IPS DF 6.9 (cell line): ENCODE data around the gene BMPER.

ENCODE experiments used
- DNase-seq: peaks from one replicate; pipeline ENCODE4 v3.0.0-alpha.2; 2013; ENCODE audit warnings: low read depth, low spot score
- H3K27ac ChIP-seq: one replicate; pipeline ENCODE4 v1.5.1; 2013; ENCODE audit warnings: low read length, control low read depth
- H3K27me3 ChIP-seq: 2 replicates; pipeline ENCODE4 v1.6.1; 2013; ENCODE audit warnings: mild to moderate bottlenecking, low read length; ENCODE audit not compliant: control insufficient read depth, insufficient read depth
- H3K36me3 ChIP-seq: 2 replicates; pipeline ENCODE4 v1.6.1; 2013; ENCODE audit warnings: low read length; ENCODE audit not compliant: control insufficient read depth, insufficient read depth
- H3K4me1 ChIP-seq: 2 replicates; pipeline ENCODE4 v1.6.1; 2013; ENCODE audit warnings: low read length; ENCODE audit not compliant: control insufficient read depth, insufficient read depth
- H3K4me3 ChIP-seq: 2 replicates; pipeline ENCODE4 v1.5.1; 2013; ENCODE audit warnings: mild to moderate bottlenecking, low read length
- H3K9me3 ChIP-seq: 2 replicates; pipeline ENCODE4 v1.6.1; 2013; ENCODE audit warnings: low read length, inconsistent platforms; ENCODE audit not compliant: control insufficient read depth, insufficient read depth
- WGBS: extraction: QIAGEN DNeasy Blood & Tissue Kit; methylation state at CpG from one replicate; pipeline ENCODE4 v1.1.7; 2013; ENCODE audit warnings: mixed read lengths, missing lambda C conversion rate; ENCODE audit not compliant: insufficient read length, insufficient coverage; 5-methylcytosine and 5-hydroxymethylcytosine counted together

Gene BMPER

DNA sequence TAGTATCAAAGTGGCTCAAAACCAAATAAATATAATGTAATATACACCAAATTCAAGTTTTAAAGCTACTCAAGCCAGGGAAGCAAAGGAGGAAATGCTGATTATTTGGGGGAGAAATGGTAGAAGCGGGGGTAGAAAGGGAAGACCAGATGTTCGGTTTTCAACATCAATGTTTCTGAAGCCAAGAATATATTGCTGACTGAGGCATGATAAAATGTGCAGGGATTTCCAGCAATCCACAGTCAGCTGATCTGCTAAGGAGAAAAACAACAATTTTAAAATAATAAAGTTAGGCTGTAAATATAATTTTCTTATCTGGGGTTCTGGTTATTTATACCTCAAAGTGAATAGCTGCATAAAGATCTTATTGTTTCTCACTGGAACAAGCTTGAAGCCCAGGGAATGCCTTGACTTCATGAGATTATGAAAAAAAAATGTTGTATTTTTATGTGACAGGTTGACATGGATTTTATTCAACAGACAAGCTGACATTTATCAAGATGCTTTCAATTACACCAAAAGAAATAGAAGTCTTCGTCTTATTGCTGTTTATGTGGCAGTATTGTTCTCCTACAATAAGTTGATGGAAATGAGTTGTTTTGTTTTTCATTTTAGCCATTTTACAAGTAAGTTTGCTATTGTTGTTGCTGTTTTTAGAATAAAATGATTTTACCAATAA is 28.6 kb upstream of the BMPER start:
- no peak for DNase-seq
- Histone ChIP-seq H3K9me3 (no peaks in the 10 kb centered on the region), H3K36me3 (no peaks in the 10 kb centered on the region), H3K27ac (no peak overlapping the region), H3K4me3 (no peak overlapping the region), H3K27me3 (no peaks in the 10 kb centered on the region), H3K4me1 (no peaks in the 10 kb centered on the region)
- WGBS: no CpG with 5 or more reads among the region's 3 CpGs

DNA sequence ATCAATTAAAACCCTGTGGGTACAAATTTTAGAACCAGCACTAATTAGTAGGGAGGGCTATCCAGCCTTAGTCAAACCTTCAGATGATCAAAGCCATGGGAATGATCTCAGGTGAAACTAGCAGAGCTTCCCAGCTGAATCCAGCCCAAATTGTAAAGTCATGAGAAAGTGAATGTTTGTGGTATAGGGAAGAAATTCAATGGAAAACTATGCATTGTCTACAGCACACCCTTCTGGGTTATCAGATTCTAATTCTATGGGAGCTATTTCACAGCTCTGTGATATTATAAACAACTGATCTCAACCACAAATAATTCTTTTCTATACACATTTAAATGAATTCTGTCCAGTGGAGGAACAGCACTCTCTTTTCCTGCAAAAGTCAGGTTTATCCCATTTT is 24.6 kb upstream of the BMPER start:
- no peak overlapping the region for H3K27ac ChIP-seq
- H3K9me3 ChIP-seq: no peaks in the 10 kb centered on the region
- H3K27me3 ChIP-seq: no peaks in the 10 kb centered on the region
- no peak overlapping the region for H3K4me3 ChIP-seq
- H3K36me3 ChIP-seq: no peaks in the 10 kb centered on the region
- no peak for DNase-seq
- H3K4me1 ChIP-seq: peaks cover 2% of the 10 kb centered on the region

DNA sequence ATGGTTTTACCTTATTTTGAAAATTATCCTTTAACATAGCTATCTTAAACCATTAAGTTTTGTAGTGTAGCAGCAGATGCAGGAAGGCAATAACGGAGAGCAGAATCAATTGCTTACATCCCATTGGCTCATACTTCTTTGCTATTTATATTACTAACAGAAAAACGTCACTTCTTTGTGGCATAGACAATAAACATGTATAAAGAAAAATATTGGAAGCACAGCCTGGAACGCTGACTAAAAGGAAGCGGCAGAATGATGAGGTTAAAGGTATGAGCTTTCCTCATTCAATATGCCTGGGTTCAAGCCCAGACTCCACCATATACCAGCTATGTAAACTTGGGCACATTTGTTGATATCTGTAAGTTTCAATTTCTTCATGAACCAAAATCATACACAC is 24.0 kb upstream of the BMPER start:
- Histone ChIP-seq H3K4me1 (peaks cover 2% of the 10 kb centered on the region), H3K36me3 (no peaks in the 10 kb centered on the region), H3K27ac (no peak overlapping the region), H3K4me3 (no peak overlapping the region), H3K27me3 (no peaks in the 10 kb centered on the region), H3K9me3 (no peaks in the 10 kb centered on the region)
- no peak for DNase-seq
- WGBS: no CpG with 5 or more reads among the region's 4 CpGs

DNA sequence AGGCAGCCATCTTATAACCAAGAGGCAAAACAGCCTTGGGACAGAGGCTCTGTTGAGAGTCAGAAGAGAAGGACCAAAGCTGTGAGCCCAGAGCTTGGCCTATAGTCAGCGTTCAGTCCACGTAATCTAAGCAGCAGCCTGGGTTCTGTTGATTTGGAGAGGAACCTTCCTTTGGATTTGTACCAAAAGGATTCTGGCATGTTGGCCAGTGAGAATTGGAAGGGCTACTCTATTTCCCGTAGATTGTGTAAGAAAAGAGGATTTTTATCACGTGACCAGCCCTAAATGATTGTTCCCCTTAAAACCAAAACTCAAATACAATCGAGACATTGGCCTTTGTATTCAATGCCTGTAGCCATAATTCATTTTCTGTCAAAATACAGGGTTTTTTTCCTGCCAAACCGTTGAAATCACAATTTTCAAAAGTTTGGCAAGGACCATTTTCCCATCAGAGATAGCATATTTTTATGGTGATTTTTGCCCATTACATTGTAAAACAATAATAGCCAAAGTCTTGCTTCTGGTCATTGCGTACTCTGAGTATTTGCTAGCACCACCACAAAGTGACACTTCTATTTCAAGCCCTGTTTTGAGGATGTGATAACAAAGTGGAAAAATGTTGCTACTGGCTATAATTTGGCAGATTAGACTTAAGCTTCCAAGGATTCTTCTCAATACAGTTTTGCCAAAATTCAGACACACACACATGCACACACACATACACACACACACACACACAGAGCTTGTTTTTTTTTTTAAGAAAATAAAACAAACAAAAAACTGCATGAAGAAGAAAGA is 23.1 kb upstream of the BMPER start:
- Histone ChIP-seq H3K4me3 (no peak overlapping the region), H3K4me1 (peaks cover 2% of the 10 kb centered on the region), H3K27me3 (no peaks in the 10 kb centered on the region; the same call in 1 of the 2 replicates), H3K36me3 (no peaks in the 10 kb centered on the region), H3K27ac (no peak overlapping the region), H3K9me3 (no peaks in the 10 kb centered on the region)
- no CpG with 5 or more reads among the region's 7 CpGs for WGBS
- no peak for DNase-seq

DNA sequence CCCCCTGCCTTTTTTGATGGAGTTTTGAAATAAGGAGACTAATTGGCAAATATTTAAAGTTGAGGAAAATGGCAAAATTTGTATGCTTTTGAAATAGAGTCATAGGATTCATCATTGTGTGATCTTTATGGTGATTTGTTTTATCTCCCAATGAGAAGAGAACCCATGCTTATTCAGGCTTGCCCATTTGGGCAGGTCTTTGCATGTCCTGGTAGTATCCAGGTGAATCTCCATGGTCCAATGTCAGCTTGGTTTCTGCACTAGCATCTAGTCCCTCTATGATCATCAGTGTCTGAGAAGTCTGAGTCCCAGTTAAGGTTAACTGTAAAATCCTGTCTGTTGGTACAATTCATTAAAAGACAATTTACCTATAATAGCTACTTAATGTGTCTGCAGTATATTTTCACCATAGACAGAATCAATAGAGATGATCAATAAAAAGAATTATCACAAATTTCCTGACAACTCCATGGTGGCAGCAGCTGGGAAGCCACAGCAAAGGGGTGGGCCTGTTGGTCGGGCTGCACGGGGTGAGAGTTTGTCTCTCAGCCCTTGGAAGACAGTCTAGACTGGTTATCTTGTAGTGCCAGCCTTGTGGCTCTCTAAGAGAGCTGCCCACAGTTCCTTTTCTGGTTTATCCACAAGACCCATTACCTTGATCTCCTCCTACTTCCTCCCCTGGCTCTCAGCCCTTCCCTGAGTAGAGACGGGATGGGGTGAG is 22.2 kb upstream of the BMPER start:
- H3K9me3 ChIP-seq: no peaks in the 10 kb centered on the region
- no peaks in the 10 kb centered on the region for H3K36me3 ChIP-seq
- WGBS: no CpG with 5 or more reads among the region's 3 CpGs
- DNase-seq: no peak
- no peak overlapping the region for H3K4me3 ChIP-seq
- peaks cover 2% of the 10 kb centered on the region for H3K4me1 ChIP-seq
- no peak overlapping the region for H3K27ac ChIP-seq
- no peaks in the 10 kb centered on the region; the same call in 1 of the 2 replicates for H3K27me3 ChIP-seq

DNA sequence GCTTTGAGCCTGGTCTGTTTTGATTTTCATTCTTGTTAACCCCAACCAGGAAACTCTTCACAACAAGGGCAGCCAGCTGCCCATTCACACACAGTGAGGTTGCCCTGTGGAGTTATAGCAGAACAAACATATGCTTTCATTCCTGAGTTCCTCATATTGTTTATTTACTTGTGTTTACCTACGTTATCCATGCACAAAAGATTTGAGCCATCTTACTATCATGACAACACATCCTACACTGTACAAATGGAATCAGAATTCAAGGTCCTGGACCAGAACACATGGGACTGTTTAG is 21.7 kb upstream of the BMPER start:
- H3K27me3 ChIP-seq: no peaks in the 10 kb centered on the region; the same call in 1 of the 2 replicates
- no peaks in the 10 kb centered on the region for H3K9me3 ChIP-seq
- no peaks in the 10 kb centered on the region for H3K36me3 ChIP-seq
- no peak overlapping the region for H3K27ac ChIP-seq
- no peak for DNase-seq
- H3K4me3 ChIP-seq: no peak overlapping the region
- no CpG with 5 or more reads among the region's 1 CpG for WGBS
- peaks cover 2% of the 10 kb centered on the region for H3K4me1 ChIP-seq

DNA sequence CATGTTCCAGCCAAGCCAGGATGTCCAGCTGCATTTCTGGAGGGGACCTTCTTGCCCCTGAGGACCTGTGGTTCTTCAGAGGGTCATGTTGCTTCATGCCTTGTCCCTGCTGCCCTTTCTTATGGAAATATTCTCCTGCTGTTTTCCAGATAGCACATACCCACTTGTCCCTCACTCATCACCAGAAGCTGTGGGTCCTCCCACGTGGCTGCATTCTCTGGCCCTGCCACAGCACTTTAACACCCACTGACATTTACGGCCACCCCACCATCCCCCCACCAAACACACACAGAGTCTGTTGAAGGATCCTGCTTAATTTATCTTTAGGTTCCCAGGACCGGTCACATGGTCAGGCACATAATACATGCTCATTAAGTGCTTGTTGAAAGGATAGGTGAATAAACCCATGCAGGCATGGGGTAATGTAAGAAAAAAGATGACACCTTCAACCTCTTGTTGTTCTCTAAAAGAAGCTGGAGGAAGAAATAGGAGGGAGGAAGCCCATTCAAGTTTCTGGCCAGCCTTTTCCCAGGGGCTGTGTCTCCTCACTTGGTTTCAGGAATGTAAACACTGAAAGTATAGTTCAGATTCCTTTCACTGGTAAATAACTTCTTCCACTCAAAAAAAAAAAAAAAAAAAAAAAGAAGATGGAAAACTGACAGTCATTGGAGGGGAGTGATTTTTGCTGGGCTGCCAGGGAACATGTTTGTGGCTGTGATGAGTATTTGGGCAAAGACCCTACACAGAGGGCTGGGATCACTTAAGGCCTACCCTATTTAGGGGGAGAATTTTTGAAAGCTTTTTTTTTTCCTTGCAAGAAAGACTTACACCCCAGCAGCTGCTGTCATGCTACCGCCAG is 19.8 kb upstream of the BMPER start:
- peaks cover 2% of the 10 kb centered on the region for H3K4me1 ChIP-seq
- H3K4me3 ChIP-seq: no peak overlapping the region
- DNase-seq: no peak
- no peaks in the 10 kb centered on the region; the same call in 1 of the 2 replicates for H3K27me3 ChIP-seq
- no peaks in the 10 kb centered on the region for H3K9me3 ChIP-seq
- WGBS: no CpG with 5 or more reads among the region's 4 CpGs
- H3K27ac ChIP-seq: no peak overlapping the region
- H3K36me3 ChIP-seq: no peaks in the 10 kb centered on the region

DNA sequence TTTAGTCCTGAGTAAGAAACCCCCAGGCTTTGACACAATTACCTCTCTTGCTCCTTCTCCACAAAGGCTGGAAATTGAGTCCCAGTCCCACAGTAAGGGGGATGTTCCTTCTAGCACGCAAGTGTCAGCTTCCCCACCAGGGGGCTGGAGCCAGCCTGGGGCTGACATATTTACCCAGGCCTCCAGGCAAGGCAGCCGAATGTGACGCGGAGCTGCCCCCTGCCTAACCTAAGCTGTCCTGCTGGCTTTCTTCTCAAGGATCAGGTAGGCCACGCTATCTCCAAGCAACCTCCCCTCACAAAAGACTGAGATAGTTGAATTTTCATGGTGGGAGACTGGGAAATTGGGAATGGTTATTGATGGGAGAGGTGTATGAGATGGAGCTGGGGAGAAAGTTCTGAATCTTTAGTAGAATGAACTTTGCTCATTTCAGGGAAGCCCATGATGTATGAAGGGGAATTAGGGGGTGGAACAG is 19.2 kb upstream of the BMPER start:
- Histone ChIP-seq H3K27ac (no peak overlapping the region), H3K27me3 (no peaks in the 10 kb centered on the region; the same call in 1 of the 2 replicates), H3K4me3 (no peak overlapping the region), H3K9me3 (no peaks in the 10 kb centered on the region), H3K36me3 (no peaks in the 10 kb centered on the region), H3K4me1 (peaks cover 2% of the 10 kb centered on the region)
- no CpG with 5 or more reads among the region's 5 CpGs for WGBS
- no peak for DNase-seq

DNA sequence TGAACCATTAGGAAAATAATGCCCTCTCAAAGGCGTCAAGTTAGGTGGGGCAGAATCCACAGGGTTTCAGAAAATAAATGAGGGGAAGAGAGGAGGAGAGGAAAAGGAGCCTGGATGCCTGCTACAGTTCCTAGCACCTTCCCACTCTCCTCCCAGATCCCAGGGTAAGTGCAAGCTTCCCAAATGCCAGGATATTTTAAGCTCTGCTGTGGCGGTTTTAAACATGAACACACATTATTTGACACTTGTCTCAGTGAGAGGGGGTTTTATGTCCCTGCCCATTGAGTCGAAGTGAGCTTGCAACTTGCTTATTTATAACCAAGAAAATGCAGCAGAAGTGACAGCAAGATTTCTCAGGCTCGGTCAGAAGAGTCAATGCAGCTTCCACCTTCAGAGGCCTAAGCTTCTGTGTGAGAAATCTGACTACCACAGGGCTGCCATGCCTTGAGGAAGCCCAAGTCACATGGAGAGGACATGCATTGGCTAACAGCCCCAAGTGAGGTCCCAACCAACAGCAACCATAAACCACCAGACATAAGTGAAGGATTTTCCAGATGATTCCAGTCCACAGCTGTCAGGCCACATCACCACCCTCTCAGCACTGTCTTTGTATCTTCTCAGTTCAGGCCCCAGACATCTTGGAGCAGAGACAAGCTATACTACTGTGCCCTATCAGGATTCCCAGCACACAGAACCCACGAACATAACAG is 17.9 kb upstream of the BMPER start:
- no CpG with 5 or more reads among the region's 5 CpGs for WGBS
- no peaks in the 10 kb centered on the region for H3K36me3 ChIP-seq

More for the DNA sequence above, 17.9 kb upstream of the BMPER start:
- H3K4me3 ChIP-seq: no peak overlapping the region
- H3K27ac ChIP-seq: no peak overlapping the region
- H3K27me3 ChIP-seq: no peaks in the 10 kb centered on the region; the same call in 1 of the 2 replicates
- H3K9me3 ChIP-seq: no peaks in the 10 kb centered on the region
- peaks cover 2% of the 10 kb centered on the region for H3K4me1 ChIP-seq
- DNase-seq: no peak
